Body of pancreas (tissue), 4 donors: ENCODE measurements around the gene WDPCP.

ENCODE experiments used
- CTCF ChIP-seq, 7 experiments: fragments of 450-650 bp in 4 of 7; fragments of 200-600 bp in 3 of 7; sonication (generic) in 3 of 7; IDR thresholded peaks; one replicate each; pipeline ENCODE4 v1.5.1; 2016 to 2019; ENCODE audit warnings: antibody characterized with exemption in 7 of 7
- POLR2A ChIP-seq, 3 donors: fragments of 450-650 bp; IDR thresholded peaks; one replicate each; pipeline ENCODE4 v1.6.1; 2016; ENCODE audit warnings: antibody characterized with exemption in 3 of 3, mild to moderate bottlenecking in 2 of 3

DNA sequence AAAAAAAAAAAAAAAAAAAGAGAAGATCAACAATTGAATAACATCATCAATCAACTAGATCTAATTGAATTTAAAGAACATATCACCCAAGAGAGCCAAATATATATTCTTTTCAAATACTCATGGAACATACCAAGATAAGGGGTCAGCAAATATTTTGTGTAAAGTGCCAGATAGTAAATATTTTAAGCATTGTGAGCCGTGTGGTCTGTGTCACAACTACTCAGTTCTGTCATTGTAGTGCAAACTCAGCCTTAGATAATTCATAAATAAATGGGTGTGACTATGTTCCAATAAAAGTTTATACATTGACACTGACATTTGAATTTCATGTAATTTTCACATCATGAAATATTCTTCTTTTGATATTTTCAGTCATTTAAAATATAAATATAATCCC, 491.8 kb downstream of the WDPCP start:
- TF ChIP-seq CTCF (IDR thresholded peaks at IDR 0.05) = no peak
- TF ChIP-seq POLR2A (IDR thresholded peaks at IDR 0.05) = no peak
